H1 (cell line): ENCODE measurements around the gene CD180. TPM values are rescaled to one million over a fixed set of nuclear protein-coding genes. Genes with fewer than 3 reads are reported as not detected.

ENCODE experiments used
- CTCF ChIA-PET: fragments of 300-600 bp; sonication (Branson Sonifier 250); formaldehyde crosslinking; loops from one replicate; lab custom pipeline; 2021; ENCODE audit not compliant: partially characterized antibody; lab: Charles Lee
- POLR2A ChIA-PET: fragments of 300-600 bp; sonication (Branson Sonifier 250); formaldehyde crosslinking; loops from one replicate; lab custom pipeline; 2021; ENCODE audit warnings: inconsistent platforms; ENCODE audit not compliant: partially characterized antibody; lab: Charles Lee
- DNase-seq, 2 experiments: peaks; one replicate each; pipeline versions ENCODE4 v3.0.0 to v3.0.0-alpha.2; 2010 to 2022; ENCODE audit warnings: low spot score in 2 of 2, low read depth in 1 of 2, mixed read lengths in 1 of 2
- FAIRE-seq: peaks from 2 replicates; lab custom pipeline; 2011; peaks lifted over from hg19 to GRCh38; lab: Jason Lieb, UNC
- H2AFZ ChIP-seq: 2 replicates; pipeline ENCODE4 v1.8.1; 2012; ENCODE audit warnings: low read length, inconsistent platforms
- H2AK5ac ChIP-seq: 2 replicates; pipeline ENCODE4 v1.6.1; 2013; ENCODE audit warnings: low read depth, low read length
- H2BK120ac ChIP-seq: replicated peaks from 2 replicates; pipeline ENCODE3; 2013; ENCODE audit warnings: low read depth, low read length, inconsistent platforms
- H2BK12ac ChIP-seq: 2 replicates; pipeline ENCODE4 v1.6.1; 2013; ENCODE audit warnings: low read depth, low read length
- H2BK15ac ChIP-seq: 2 replicates; pipeline ENCODE4 v1.6.1; 2013; ENCODE audit warnings: low read length
- H2BK20ac ChIP-seq: 2 replicates; pipeline ENCODE4 v1.6.1; 2013; ENCODE audit warnings: low read length
- H2BK5ac ChIP-seq: 2 replicates; pipeline ENCODE4 v1.6.1; 2013; ENCODE audit warnings: low read depth, low read length
- H3K14ac ChIP-seq: 2 replicates; pipeline ENCODE4 v1.6.1; 2013; ENCODE audit warnings: inconsistent platforms; ENCODE audit not compliant: insufficient read length
- H3K18ac ChIP-seq: 2 replicates; pipeline ENCODE4 v1.6.1; 2013; ENCODE audit warnings: low read length; ENCODE audit errors: extremely low read depth
- H3K23ac ChIP-seq: 2 replicates; pipeline ENCODE4 v1.6.1; 2013; ENCODE audit warnings: inconsistent platforms; ENCODE audit not compliant: insufficient read length
- H3K23me2 ChIP-seq: 2 replicates; pipeline ENCODE4 v1.6.1; 2013; ENCODE audit warnings: low read depth, low read length
- H3K27ac ChIP-seq: 2 replicates; pipeline ENCODE4 v1.6.1; 2011; ENCODE audit warnings: low read depth, low read length, inconsistent platforms
- H3K27me3 ChIP-seq, 4 experiments: replicated peaks in 1 of 4; 1 replicate in 1 of 4; 2 replicates in 3 of 4; pipeline versions ENCODE4 v1.6.1 to v1.8.1; 2011 to 2013; ENCODE audit warnings: low read length in 3 of 4, mild to moderate bottlenecking in 3 of 4, inconsistent platforms in 2 of 4, mixed read lengths in 2 of 4, moderate library complexity in 1 of 4; ENCODE audit not compliant: control insufficient read depth in 3 of 4, insufficient read depth in 3 of 4; ENCODE audit errors: extremely low read depth in 1 of 4
- H3K36me3 ChIP-seq, 4 experiments: 2 replicates each; pipeline versions ENCODE4 v1.6.1 to v1.8.1; 2011 to 2013; ENCODE audit warnings: mild to moderate bottlenecking in 4 of 4, low read length in 3 of 4, moderate library complexity in 2 of 4, control low read depth in 1 of 4, inconsistent platforms in 1 of 4; ENCODE audit not compliant: insufficient read depth in 4 of 4, control insufficient read depth in 2 of 4
- H3K4ac ChIP-seq: replicated peaks from 2 replicates; pipeline ENCODE3; 2013; ENCODE audit warnings: low read length, low read depth, mixed read lengths, inconsistent platforms; ENCODE audit not compliant: insufficient read length
- H3K4me1 ChIP-seq, 4 experiments: replicated peaks in 1 of 4; 1 replicate in 1 of 4; 2 replicates in 3 of 4; pipeline versions ENCODE4 v1.6.1 to v1.8.1; 2011 to 2013; ENCODE audit warnings: low read length in 3 of 4, inconsistent platforms in 2 of 4, mixed read lengths in 1 of 4; ENCODE audit not compliant: insufficient read depth in 4 of 4, control insufficient read depth in 3 of 4
- H3K4me2 ChIP-seq, 2 experiments: 2 replicates each; pipeline versions ENCODE4 v1.6.1 to v1.8.1; 2011 to 2013; ENCODE audit warnings: low read depth in 2 of 2, low read length in 2 of 2, control low read depth in 1 of 2, inconsistent platforms in 1 of 2, mild to moderate bottlenecking in 1 of 2; ENCODE audit not compliant: insufficient read depth in 1 of 2
- H3K4me3 ChIP-seq, 4 experiments: fragments of 200-600, 300-600 bp in 1 of 4; sonication (generic), shearing (Covaris generic), sonication (Bioruptor Twin) in 1 of 4; 2 replicates each; pipeline versions ENCODE4 v1.5.1 to v1.8.1; 2011 to 2016; ENCODE audit warnings: low read length in 4 of 4, low read depth in 3 of 4, control low read depth in 2 of 4, inconsistent platforms in 2 of 4, mild to moderate bottlenecking in 2 of 4, mixed read lengths in 1 of 4, moderate library complexity in 1 of 4; ENCODE audit not compliant: insufficient read depth in 2 of 4; ENCODE audit errors: extremely low read depth in 1 of 4
- H3K56ac ChIP-seq: replicated peaks from 2 replicates; pipeline ENCODE3; 2013; ENCODE audit warnings: low read depth, mild to moderate bottlenecking, mixed read lengths, low read length, inconsistent platforms; ENCODE audit not compliant: insufficient read length
- H3K79me1 ChIP-seq: 2 replicates; pipeline ENCODE4 v1.6.1; 2013; ENCODE audit warnings: low read depth, low read length, control low read depth
- H3K79me2 ChIP-seq, 2 experiments: 2 replicates each; pipeline versions ENCODE4 v1.6.1 to v1.8.1; 2012 to 2013; ENCODE audit warnings: low read length in 2 of 2, mild to moderate bottlenecking in 2 of 2, inconsistent platforms in 1 of 2; ENCODE audit not compliant: insufficient read depth in 2 of 2, control insufficient read depth in 1 of 2
- H3K9ac ChIP-seq, 4 experiments: replicated peaks in 1 of 4; 1 replicate in 1 of 4; 2 replicates in 3 of 4; pipeline versions ENCODE4 v1.6.1 to v1.8.1; 2011 to 2013; ENCODE audit warnings: low read depth in 3 of 4, low read length in 3 of 4, control low read depth in 2 of 4, mild to moderate bottlenecking in 2 of 4, moderate library complexity in 2 of 4, inconsistent platforms in 1 of 4; ENCODE audit errors: extremely low read depth in 1 of 4
- H3K9me3 ChIP-seq, 2 experiments: 2 replicates each; pipeline versions ENCODE4 v1.6.1 to v1.8.1; 2012 to 2013; ENCODE audit warnings: mild to moderate bottlenecking in 2 of 2, moderate library complexity in 2 of 2, control low read depth in 1 of 2, inconsistent platforms in 1 of 2, low read depth in 1 of 2, low read length in 1 of 2, mixed read lengths in 1 of 2; ENCODE audit not compliant: insufficient read depth in 2 of 2
- H4K20me1 ChIP-seq, 2 experiments: replicated peaks in 1 of 2; 2 replicates each; pipeline versions ENCODE3 to v1.8.1; 2011 to 2013; ENCODE audit warnings: inconsistent platforms in 2 of 2, low read length in 2 of 2, mild to moderate bottlenecking in 1 of 2; ENCODE audit not compliant: insufficient read depth in 2 of 2, control insufficient read depth in 1 of 2
- H4K5ac ChIP-seq: 2 replicates; pipeline ENCODE4 v1.6.1; 2013; ENCODE audit warnings: low read length, low read depth, mixed read lengths, inconsistent platforms; ENCODE audit not compliant: insufficient read length
- H4K8ac ChIP-seq: 2 replicates; pipeline ENCODE4 v1.8.0; 2013; ENCODE audit warnings: mild to moderate bottlenecking, moderate library complexity, low read length, inconsistent platforms; ENCODE audit not compliant: insufficient read depth; ENCODE audit errors: extremely low read depth
- H4K91ac ChIP-seq: replicated peaks from 2 replicates; pipeline ENCODE3; 2013; ENCODE audit warnings: low read length, mixed read lengths, inconsistent platforms; ENCODE audit not compliant: insufficient read length
- CREB1 ChIP-seq: IDR thresholded peaks from 2 replicates; pipeline ENCODE4 v1.6.1; 2012; ENCODE audit warnings: inconsistent platforms
- EZH2 ChIP-seq: fragments of 200-600 bp; sonication (generic); IDR thresholded peaks from 2 replicates; pipeline ENCODE4 v1.7.1; 2012; ENCODE audit warnings: low read depth, mild to moderate bottlenecking, moderate library complexity, low read length, inconsistent platforms; ENCODE audit not compliant: severe bottlenecking
- GABPA ChIP-seq: IDR thresholded peaks from 2 replicates; pipeline ENCODE4 v1.6.1; 2011; ENCODE audit warnings: mild to moderate bottlenecking, low read length, moderate library complexity, borderline replicate concordance; ENCODE audit not compliant: insufficient read depth
- HDAC2 ChIP-seq, 2 experiments: fragments of 300-600 bp in 1 of 2; sonication (generic) in 1 of 2; IDR thresholded peaks; 2 replicates each; pipeline ENCODE4 v1.6.1; 2011 to 2012; ENCODE audit warnings: low read depth in 2 of 2, low read length in 2 of 2, mild to moderate bottlenecking in 2 of 2, moderate library complexity in 2 of 2, borderline replicate concordance in 1 of 2, inconsistent platforms in 1 of 2
- HDAC6 ChIP-seq: IDR thresholded peaks from one replicate; pipeline ENCODE4 v1.7.1; 2012; ENCODE audit warnings: low read depth, mild to moderate bottlenecking, inconsistent platforms, low read length, moderate library complexity
- JUN ChIP-seq: IDR thresholded peaks from 2 replicates; pipeline ENCODE4 v1.6.1; 2011; ENCODE audit warnings: low read depth, mild to moderate bottlenecking, improper control_type of control experiment, low read length
- KDM4A ChIP-seq: IDR thresholded peaks from one replicate; pipeline ENCODE4 v1.7.1; 2012; ENCODE audit warnings: low read depth, mild to moderate bottlenecking, moderate library complexity, low read length, inconsistent platforms; ENCODE audit not compliant: severe bottlenecking
- POLR2A ChIP-seq, 2 experiments: IDR thresholded peaks; 1 replicate in 1 of 2; 2 replicates in 1 of 2; pipeline ENCODE4 v1.6.1; 2011; ENCODE audit warnings: low read depth in 2 of 2, low read length in 2 of 2, mild to moderate bottlenecking in 2 of 2; ENCODE audit errors: control extremely low read depth in 1 of 2
- RNF2 ChIP-seq: fragments of 200-900, 300-1000 bp; sonication (generic); IDR thresholded peaks from 2 replicates; pipeline ENCODE4 v1.7.1; 2016; ENCODE audit warnings: borderline replicate concordance, low read depth, mild to moderate bottlenecking, antibody characterized with exemption, low read length; ENCODE audit not compliant: poor library complexity, severe bottlenecking; ENCODE audit errors: missing control alignments
- SP2 ChIP-seq: IDR thresholded peaks from 2 replicates; pipeline ENCODE4 v1.6.1; 2012; ENCODE audit warnings: mild to moderate bottlenecking, low read length, inconsistent platforms
- whole genome bisulfite sequencing, 2 experiments: shearing (Covaris generic) in 1 of 2; methylation state at CpG; one replicate each; pipeline versions ENCODE4 v1.1.6 to v1.1.7; 2013 to 2015; ENCODE audit warnings: low lambda C conversion rate in 2 of 2, mixed read lengths in 2 of 2, inconsistent platforms in 1 of 2, low coverage in 1 of 2, missing lambda C conversion rate in 1 of 2; ENCODE audit not compliant: insufficient replicate concordance in 2 of 2, insufficient coverage in 1 of 2, insufficient read length in 1 of 2; ENCODE audit errors: extremely low coverage in 1 of 2, missing lambda C conversion rate in 1 of 2; 5-methylcytosine and 5-hydroxymethylcytosine counted together
- polyA plus RNA-seq, 7 experiments: library from polyadenylated mRNA; depleted of rRNA in 3 of 7; stranded (reverse) in 5 of 7; unstranded in 2 of 7; fragments of >200 nt in 5 of 7; fragments of 200-250 nt in 2 of 7; gene quantifications; 1 replicate in 5 of 7; 2 replicates in 1 of 7; 4 replicates in 1 of 7; pipeline versions ENCODE4 v1.2.1 to v1.2.3, GENCODE V29; 2011 to 2013; ENCODE audit warnings: missing spikeins in 2 of 7, mixed read lengths in 2 of 7
- total RNA-seq: library from RNA; stranded (reverse); fragmentation: NEBNext Ultra II Directional; extraction: Animal tissue kit (Norgen Biotek cat#: 25700); gene quantifications from 2 replicates; pipeline ENCODE4 v1.2.1, GENCODE V29; 2021

CD180 gene
- total and polyA plus RNA-seq, 2 of the 8 experiments (the other 6 are each of a cell fraction or from before 2014, with no cell fraction given): not detected

- DNase-seq: no peak
- no peaks in the 10 kb centered on the region for H3K79me2 ChIP-seq
- H2AK5ac ChIP-seq: no peak overlapping the region
- WGBS, 2 experiments: 94% methylated on average over 2 of the region's 2 CpGs; no CpG with 5 or more reads in 1 of the 2 experiments
- H4K91ac ChIP-seq: no peak overlapping the region
- no peak overlapping the region for H3K14ac ChIP-seq
- ChIA-PET CTCF (interaction anchor here (1.6 kb wide), 1 partner anchor 66 kb away, joined by 3 read pairs; no protein-coding TSS in a partner anchor), POLR2A (interaction anchor here (0.7 kb wide), 1 partner anchor 272 kb away, joined by 3 read pairs; no protein-coding TSS in a partner anchor)
- no peak overlapping the region for H2BK120ac ChIP-seq
- H3K36me3 ChIP-seq: peaks cover 0 to 3% (median 0%) of the 10 kb centered on the region in 4 experiments; a peak in 1 of 8 replicates
- no peak overlapping the region for H4K5ac ChIP-seq
- no peak overlapping the region for H3K27ac ChIP-seq
- no peak overlapping the region for H3K4me3 ChIP-seq
- no peak for FAIRE-seq
- no peaks in the 10 kb centered on the region for H3K27me3 ChIP-seq
- H3K56ac ChIP-seq: no peak overlapping the region
- H2AFZ ChIP-seq: no peak overlapping the region
- H3K9me3 ChIP-seq: no peaks in the 10 kb centered on the region
- no peaks in the 10 kb centered on the region for H3K4me1 ChIP-seq
- no peak overlapping the region for H3K9ac ChIP-seq
- H3K79me1 ChIP-seq: no peaks in the 10 kb centered on the region
- H2BK20ac ChIP-seq: no peak overlapping the region
- H3K4ac ChIP-seq: no peak overlapping the region
- no peak for TF ChIP-seq EZH2
- TF ChIP-seq RNF2: no peak
- no peak for TF ChIP-seq HDAC6
- TF ChIP-seq GABPA: no peak
- TF ChIP-seq CREB1: no peak
- no peak for TF ChIP-seq HDAC2 (IDR thresholded peaks at IDR 0.05; ENCODE audit: borderline replicate concordance in 1 of 2, low read depth in 2 of 2, low read length in 2 of 2)
- no peak for TF ChIP-seq JUN
- no peak for TF ChIP-seq POLR2A (IDR thresholded peaks at IDR 0.05; ENCODE audit: control extremely low read depth in 1 of 2, low read depth in 2 of 2, low read length in 2 of 2)
- TF ChIP-seq KDM4A: no peak
- no peak for TF ChIP-seq SP2
- no peaks in the 10 kb centered on the region for H4K20me1 ChIP-seq
- no peak overlapping the region for H3K4me2 ChIP-seq
- H3K18ac ChIP-seq: no peak overlapping the region
- no peak overlapping the region for H4K8ac ChIP-seq
- no peak overlapping the region for H2BK12ac ChIP-seq
- no peak overlapping the region for H3K23ac ChIP-seq
- no peak overlapping the region for H2BK5ac ChIP-seq
- no peaks in the 10 kb centered on the region for H3K23me2 ChIP-seq
- H2BK15ac ChIP-seq: no peak overlapping the region
These were observed 53.0 kb downstream of the CD180 start for GRCh38 chr5:67143549-67143948.
